T-helper 1 cell (primary cell): Measurements from ENCODE around the gene SCN8A.

Experiments
- DNase-seq, 5 donors: peaks; one replicate each; pipeline ENCODE4 v3.0.0-alpha.2; 2012 to 2020

Gene SCN8A

GRCh38 chr12:51722431-51722830, 131.4 kb downstream of the SCN8A start:
- no peak for DNase-seq

- no peak for DNase-seq
Measured at GRCh38 chr12:51726161-51726560, 135.1 kb downstream of the SCN8A start.

- no peak for DNase-seq
Measured at GRCh38 chr12:51726931-51727330, 135.9 kb downstream of the SCN8A start.

GRCh38 chr12:51729331-51729730, 138.3 kb downstream of the SCN8A start:
- no peak for DNase-seq

GRCh38 chr12:51730745-51731144, 139.7 kb downstream of the SCN8A start:
- DNase-seq, result no peak

- DNase-seq, result no peak
Measured at GRCh38 chr12:51740536-51740935, 149.5 kb downstream of the SCN8A start.

DNA sequence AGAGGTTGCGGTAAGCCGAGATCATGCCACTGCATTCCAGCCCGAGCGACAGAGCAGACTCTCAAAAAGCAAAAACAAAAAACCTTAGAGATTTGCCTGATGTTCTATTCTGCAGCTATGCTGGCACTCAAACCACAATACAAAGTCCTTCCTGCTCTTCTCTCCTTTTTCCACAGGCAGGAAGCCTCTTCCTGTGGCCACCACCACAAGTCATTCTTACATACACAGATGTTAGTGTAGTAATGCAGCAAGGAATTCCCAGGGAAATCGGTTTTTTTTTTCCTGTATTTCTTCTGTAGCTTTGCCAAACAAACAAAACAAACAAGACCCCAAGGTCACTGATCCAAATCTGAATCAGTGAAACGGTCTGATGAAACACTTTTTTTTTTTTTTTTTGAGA, 153.2 kb downstream of the SCN8A start:
- DNase-seq, result no peak

GRCh38 chr12:51744957-51745356, 153.9 kb downstream of the SCN8A start:
- no peak for DNase-seq

DNA sequence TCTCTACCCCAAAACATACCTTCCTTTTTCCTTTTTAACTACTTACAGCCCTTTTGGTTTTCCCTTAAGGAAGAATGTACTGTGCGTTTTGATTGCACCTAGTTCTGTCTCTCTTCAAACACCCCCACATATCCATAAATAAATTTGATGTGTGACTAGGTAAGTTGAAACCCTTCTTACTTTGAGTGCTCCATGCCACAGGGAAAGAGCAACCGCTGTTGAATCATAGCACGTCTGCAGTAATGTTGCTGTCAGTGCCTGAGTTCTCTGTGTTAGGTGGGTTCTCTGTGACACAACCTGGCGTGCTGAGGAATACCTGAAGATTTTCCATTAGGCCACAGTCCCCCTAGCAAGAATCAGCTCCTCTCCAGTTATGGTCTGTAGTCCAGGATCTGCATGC, 155.4 kb downstream of the SCN8A start:
- no peak for DNase-seq

DNA sequence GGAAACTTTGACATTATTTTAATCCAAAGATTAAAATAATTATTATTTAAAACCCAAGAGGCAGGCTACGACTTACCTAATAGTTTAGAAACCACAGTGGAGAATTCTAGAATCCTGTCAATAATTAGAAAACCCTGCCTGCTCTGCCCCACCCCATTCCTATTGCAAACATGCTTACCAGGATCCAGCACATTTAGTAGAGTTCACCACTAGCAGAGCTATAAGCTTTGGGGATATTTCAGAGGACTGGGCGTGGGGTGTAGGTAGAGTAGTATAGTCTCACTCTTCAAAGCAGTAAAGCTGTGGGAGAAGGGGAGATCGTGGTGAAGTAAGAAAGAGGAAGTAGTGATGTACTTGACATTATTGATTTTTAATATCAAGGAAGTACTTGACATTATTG, 157.2 kb downstream of the SCN8A start:
- DNase-seq, result no peak

DNA sequence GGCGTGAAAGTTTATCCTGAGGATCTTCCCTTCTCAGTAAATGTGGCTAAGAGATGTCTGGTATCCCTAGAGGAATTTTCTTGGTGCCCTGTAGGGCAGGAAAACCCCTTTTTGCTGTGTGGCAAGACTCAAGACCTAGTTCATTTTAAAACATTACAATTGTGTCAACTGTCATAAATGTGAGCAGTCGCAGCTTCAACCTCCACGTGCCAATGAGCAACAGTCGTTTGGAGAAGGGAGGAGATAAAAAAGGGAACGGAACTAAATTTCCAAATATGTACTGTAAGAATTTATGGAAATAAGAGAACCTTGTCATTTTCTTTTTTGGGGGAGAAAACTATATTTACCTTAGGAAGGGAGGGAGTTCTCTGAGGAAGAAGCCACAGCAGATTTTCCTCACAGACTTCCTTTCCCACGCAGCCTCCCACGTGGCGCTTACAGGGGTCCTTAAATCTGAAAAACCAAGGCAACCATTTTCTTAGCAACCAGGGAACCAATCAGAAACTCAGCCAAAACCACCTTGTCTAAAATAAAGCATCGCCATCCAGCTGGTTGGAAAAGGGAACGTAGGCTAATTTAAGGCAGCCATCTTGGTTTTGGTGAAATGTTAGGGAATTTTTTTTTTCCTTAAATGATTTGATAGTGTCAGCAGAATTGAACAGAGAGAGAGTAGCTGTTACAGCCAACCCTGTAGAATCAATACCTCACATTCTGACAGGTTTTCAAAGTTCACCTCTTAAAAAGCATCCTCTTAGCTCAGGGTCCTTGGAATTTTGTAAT, 158.4 kb downstream of the SCN8A start:
- DNase-seq, result no peak

DNA sequence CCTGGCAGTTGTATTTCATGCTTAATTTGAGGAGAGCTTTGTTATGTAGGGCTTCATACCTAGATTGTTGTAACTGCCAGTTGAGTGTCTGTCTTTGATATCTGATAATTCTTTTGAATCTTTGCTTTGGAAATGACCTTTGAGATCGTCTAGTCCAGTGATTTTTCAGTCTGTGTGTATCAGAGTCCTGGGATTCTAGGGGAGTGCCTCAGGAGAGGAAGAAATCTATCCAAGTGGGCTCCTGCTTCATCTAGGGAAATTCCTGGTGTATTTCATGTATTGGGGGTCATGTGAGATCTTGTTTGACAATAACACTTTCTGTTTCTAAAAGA, 158.9 kb downstream of the SCN8A start:
- no peak for DNase-seq

- no peak for DNase-seq
Measured at GRCh38 chr12:51751661-51752060, 160.6 kb downstream of the SCN8A start.

- DNase-seq, result no peak
Measured at GRCh38 chr12:51752234-51752889, 161.3 kb downstream of the SCN8A start.

- DNase-seq, result no peak
Measured at GRCh38 chr12:51753980-51754675, 163.1 kb downstream of the SCN8A start.

DNA sequence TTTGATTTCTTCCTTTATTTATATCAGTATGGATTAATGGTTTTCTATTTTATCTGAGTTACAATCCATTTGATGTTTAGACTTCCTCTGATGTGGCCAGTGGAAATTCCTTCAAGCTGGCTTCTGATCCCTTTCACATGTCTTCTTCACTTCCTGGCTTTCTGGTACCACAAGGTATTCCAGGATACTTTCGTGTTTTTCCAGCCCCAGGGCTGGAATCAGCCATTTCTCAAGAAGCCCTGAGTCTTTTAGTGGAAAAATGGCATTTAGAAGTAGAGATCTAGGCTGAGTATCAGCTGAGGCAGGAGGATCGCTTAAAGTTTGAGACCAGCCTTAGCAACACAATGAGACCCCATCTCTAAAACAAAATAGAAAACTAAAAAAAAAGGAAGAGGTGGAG, 164.2 kb downstream of the SCN8A start:
- DNase-seq, result no peak

DNA sequence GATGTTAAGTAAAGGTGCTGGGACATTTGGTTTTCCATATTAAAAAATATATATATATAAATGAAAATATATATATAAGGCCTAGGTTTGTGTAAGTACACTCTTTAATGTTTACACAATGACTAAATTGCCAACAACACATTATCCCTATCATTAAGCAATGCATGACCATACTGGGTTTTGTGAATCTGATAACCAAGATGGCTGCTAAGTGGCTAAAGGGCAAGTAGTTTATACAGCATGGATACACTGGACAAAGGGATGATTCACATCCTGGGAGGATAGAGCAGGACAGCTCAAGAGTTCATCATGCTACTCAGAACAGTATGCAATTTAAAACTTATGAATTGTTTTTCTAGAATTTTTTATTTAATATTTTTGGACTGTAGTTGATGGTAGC, 168.1 kb downstream of the SCN8A start:
- DNase-seq, result no peak

- no peak for DNase-seq
Measured at GRCh38 chr12:51759695-51760094, 168.7 kb downstream of the SCN8A start.

GRCh38 chr12:51760231-51760630, 169.2 kb downstream of the SCN8A start:
- no peak for DNase-seq

DNA sequence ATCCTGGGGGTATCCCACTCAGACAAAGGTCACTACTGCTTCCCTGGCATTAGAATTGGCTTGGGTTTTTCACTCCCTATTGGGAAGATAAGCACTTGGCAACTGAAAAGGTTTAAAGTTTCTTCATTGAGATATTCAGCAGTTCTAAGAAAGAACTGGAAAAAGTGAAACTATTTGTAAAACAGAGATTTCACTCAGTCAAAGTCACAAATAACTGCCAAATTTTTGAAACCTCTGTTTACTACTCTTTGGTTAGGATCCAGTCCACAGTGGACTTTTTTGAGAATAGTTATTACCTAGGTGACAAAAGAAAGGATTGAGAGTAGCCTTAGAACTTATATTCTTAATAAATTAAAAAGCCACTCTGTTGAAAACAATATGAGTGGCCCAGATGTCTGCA, 172.7 kb downstream of the SCN8A start:
- no peak for DNase-seq

DNA sequence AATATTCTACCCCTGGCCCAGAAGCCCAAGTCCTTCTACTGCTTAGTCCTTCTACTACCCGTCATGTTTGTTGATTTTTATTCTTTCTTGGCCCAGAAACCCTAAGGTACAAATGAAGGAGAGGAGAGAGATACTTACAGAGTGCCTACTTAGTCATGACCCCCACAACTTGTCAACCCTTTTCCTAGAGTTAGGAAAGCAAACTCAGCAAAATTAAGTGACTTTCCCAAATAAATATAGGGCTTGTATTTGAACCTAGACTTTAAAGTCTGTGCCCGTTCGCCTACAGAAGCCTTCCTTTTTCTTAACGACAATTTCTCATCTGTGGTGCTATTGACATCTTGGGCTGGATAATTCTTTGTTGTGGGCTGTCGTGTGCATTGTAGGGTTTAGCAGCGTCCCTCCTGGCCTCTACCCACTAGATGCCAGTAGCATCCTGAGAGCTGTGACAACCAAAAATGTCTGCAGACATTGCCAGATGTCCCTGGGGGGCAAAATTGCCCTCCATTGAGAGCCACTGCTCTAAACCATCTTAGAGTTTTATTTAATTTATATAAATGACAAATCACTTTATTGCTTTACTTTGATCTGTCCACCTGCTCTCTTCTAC, 175.1 kb downstream of the SCN8A start:
- no peak for DNase-seq

- no peak for DNase-seq
Measured at GRCh38 chr12:51771008-51771407, 180.0 kb downstream of the SCN8A start.

DNA sequence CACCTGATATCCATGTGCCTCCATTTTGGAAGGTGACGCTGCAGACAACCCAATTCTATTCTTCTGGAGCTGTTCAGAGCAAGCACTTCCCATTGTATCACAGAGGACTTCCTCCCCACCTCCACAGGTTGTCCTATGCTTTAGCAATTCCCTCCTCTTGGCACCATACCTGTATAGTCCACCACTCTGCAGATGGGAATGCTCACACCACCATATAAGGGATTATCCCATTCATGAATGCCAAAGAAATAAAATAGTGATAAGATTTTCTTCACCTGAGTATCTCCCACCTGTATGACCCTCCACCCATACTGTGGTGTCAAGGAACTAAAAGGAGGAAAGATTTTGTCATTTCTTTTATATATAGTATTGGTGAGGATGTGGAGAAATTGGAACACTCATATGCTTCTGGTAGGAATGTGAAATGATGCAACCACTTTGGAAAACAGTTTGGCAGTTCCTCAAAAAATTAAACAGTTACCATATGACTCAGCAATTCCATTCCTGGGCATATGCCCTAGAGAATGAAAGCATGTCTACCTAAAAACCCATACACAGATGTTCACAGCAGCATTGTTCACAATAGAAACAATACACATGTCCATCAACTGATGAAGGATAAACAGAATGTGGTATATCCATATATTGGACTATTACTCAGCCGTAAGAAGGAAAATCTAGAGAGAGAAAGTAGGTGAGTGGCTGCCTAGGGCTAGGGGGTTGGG, 182.3 kb downstream of the SCN8A start:
- no peak for DNase-seq
